HEK293 (cell line): ENCODE data around the gene TBK1.

ENCODE experiments used
- CTCF ChIA-PET: fragments of 350-600 bp; formaldehyde crosslinking; extraction: SDS; loops from one replicate; lab custom pipeline; 2021; ENCODE audit warnings: antibody characterized with exemption; lab: Yijun Ruan, JAX
- POLR2A ChIA-PET: fragments of 300-600 bp; formaldehyde crosslinking; extraction: SDS; loops from one replicate; lab custom pipeline; 2020; ENCODE audit warnings: antibody characterized with exemption, inconsistent platforms; lab: Yijun Ruan, JAX
- H3K27ac ChIP-seq: fragments of 200-500 bp; sonication (Bioruptor generic); 2 replicates; pipeline ENCODE4 v1.5.1; 2014; ENCODE audit warnings: low read depth, low read length, control low read depth, inconsistent platforms; ENCODE audit errors: extremely low read depth
- H3K36me3 ChIP-seq, 2 experiments: fragments of 200-500 bp in 1 of 2; sonication (Bioruptor generic) in 1 of 2; 1 replicate in 1 of 2; 2 replicates in 1 of 2; pipeline ENCODE4 v1.5.1; 2014 to 2017; ENCODE audit warnings: inconsistent platforms in 2 of 2, low read length in 2 of 2; ENCODE audit not compliant: control insufficient read depth in 2 of 2, insufficient read depth in 1 of 2
- H3K4me1 ChIP-seq: fragments of 200-500 bp; sonication (Bioruptor generic); 2 replicates; pipeline ENCODE4 v1.5.1; 2014; ENCODE audit warnings: mild to moderate bottlenecking, low read length, inconsistent platforms; ENCODE audit not compliant: control insufficient read depth, insufficient read depth
- H3K4me3 ChIP-seq: 2 replicates; pipeline ENCODE4 v1.5.1; 2011; ENCODE audit warnings: low read depth, mild to moderate bottlenecking, control low read depth, low read length, moderate library complexity
- H3K9me3 ChIP-seq: fragments of 200-500 bp; sonication (Bioruptor generic); 2 replicates; pipeline ENCODE4 v1.5.1; 2014; ENCODE audit warnings: low read depth, low read length, inconsistent platforms; ENCODE audit not compliant: control insufficient read depth, insufficient read depth
- BCL11A ChIP-seq: fragments of 450-650 bp; formaldehyde crosslinking; IDR thresholded peaks from 2 replicates; pipeline ENCODE4 v1.5.1; 2016; ENCODE audit warnings: low read depth, missing biosample characterization, missing genetic modification characterization
- CTCF ChIP-seq: fragments of 450-650 bp; formaldehyde crosslinking; IDR thresholded peaks from 2 replicates; pipeline ENCODE4 v1.5.1; 2016; ENCODE audit warnings: missing biosample characterization, missing genetic modification characterization
- FEZF1 ChIP-seq: fragments of 450-650 bp; formaldehyde crosslinking; IDR thresholded peaks from 2 replicates; pipeline ENCODE4 v1.5.1; 2016; ENCODE audit warnings: missing biosample characterization, missing genetic modification characterization
- GLI4 ChIP-seq: fragments of 450-650 bp; formaldehyde crosslinking; IDR thresholded peaks from 2 replicates; pipeline ENCODE4 v1.5.1; 2016; ENCODE audit warnings: missing biosample characterization, missing genetic modification characterization
- MEIS1 ChIP-seq: sonication (generic); formaldehyde crosslinking; IDR thresholded peaks from 2 replicates; pipeline ENCODE4 v1.8.1; 2022; ENCODE audit warnings: missing genetic modification reagents, mild to moderate bottlenecking, borderline replicate concordance
- PRDM6 ChIP-seq: fragments of 450-650 bp; formaldehyde crosslinking; IDR thresholded peaks from 2 replicates; pipeline ENCODE4 v1.5.1; 2017; ENCODE audit warnings: missing biosample characterization, missing genetic modification characterization
- SP3 ChIP-seq: fragments of 450-650 bp; formaldehyde crosslinking; IDR thresholded peaks from 2 replicates; pipeline ENCODE4 v1.5.1; 2016; ENCODE audit warnings: missing biosample characterization, missing genetic modification characterization
- ZBTB11 ChIP-seq: fragments of 450-650 bp; formaldehyde crosslinking; conservative IDR thresholded peaks from 2 replicates; pipeline ENCODE4 v1.5.1; 2016; ENCODE audit warnings: low read depth, missing biosample characterization, missing genetic modification characterization
- ZBTB6 ChIP-seq: fragments of 450-650 bp; formaldehyde crosslinking; IDR thresholded peaks from 2 replicates; pipeline ENCODE4 v1.5.1; 2017; ENCODE audit warnings: missing biosample characterization, missing genetic modification characterization
- ZNF114 ChIP-seq: fragments of 450-650 bp; formaldehyde crosslinking; IDR thresholded peaks from 2 replicates; pipeline ENCODE4 v1.5.0; 2017; ENCODE audit warnings: missing biosample characterization, missing genetic modification characterization
- ZNF121 ChIP-seq: fragments of 450-650 bp; formaldehyde crosslinking; IDR thresholded peaks from 2 replicates; pipeline ENCODE4 v1.5.1; 2016; ENCODE audit warnings: missing biosample characterization, missing genetic modification characterization
- ZNF138 ChIP-seq: fragments of 450-650 bp; formaldehyde crosslinking; IDR thresholded peaks from 2 replicates; pipeline ENCODE4 v1.5.1; 2016; ENCODE audit warnings: missing biosample characterization, missing genetic modification characterization, borderline replicate concordance
- ZNF19 ChIP-seq: fragments of 450-650 bp; formaldehyde crosslinking; IDR thresholded peaks from 2 replicates; pipeline ENCODE4; 2016; ENCODE audit warnings: missing biosample characterization, missing genetic modification characterization, low read depth
- ZNF280C ChIP-seq: fragments of 450-650 bp; formaldehyde crosslinking; IDR thresholded peaks from 2 replicates; pipeline ENCODE4 v1.5.1; 2016; ENCODE audit warnings: missing biosample characterization, missing genetic modification characterization
- ZNF37A ChIP-seq: fragments of 450-650 bp; IDR thresholded peaks from 2 replicates; pipeline ENCODE4 v1.5.1; 2018; ENCODE audit warnings: missing biosample characterization, missing genetic modification characterization
- ZNF398 ChIP-seq: fragments of 450-650 bp; formaldehyde crosslinking; IDR thresholded peaks from 2 replicates; pipeline ENCODE4 v1.5.1; 2017; ENCODE audit warnings: missing biosample characterization, missing genetic modification characterization
- ZNF629 ChIP-seq: fragments of 450-650 bp; formaldehyde crosslinking; IDR thresholded peaks from 2 replicates; pipeline ENCODE4 v1.5.1; 2017; ENCODE audit warnings: missing biosample characterization, missing genetic modification characterization
- ZNF704 ChIP-seq: fragments of 450-650 bp; formaldehyde crosslinking; IDR thresholded peaks from 2 replicates; pipeline ENCODE4 v1.5.1; 2016; ENCODE audit warnings: missing biosample characterization, missing genetic modification characterization
- ZNF830 ChIP-seq: fragments of 450-650 bp; IDR thresholded peaks from 2 replicates; pipeline ENCODE4 v1.5.0; 2018; ENCODE audit warnings: missing biosample characterization, missing genetic modification characterization, low read depth, mild to moderate bottlenecking, moderate library complexity

Gene TBK1

GRCh38 chr12:64478661-64479060 lies 26.7 kb downstream of the TBK1 start:
- POLR2A ChIA-PET = no interaction called here
- Histone ChIP-seq H3K4me3 (no peak overlapping the region), H3K36me3 (peaks cover 59 to 75% of the 10 kb centered on the region in 2 experiments), H3K9me3 (no peaks in the 10 kb centered on the region), H3K27ac (no peak overlapping the region), H3K4me1 (no peaks in the 10 kb centered on the region)
- CTCF ChIA-PET = no interaction called here
- TF ChIP-seq ZNF37A (tag by site-specific recombination) = no peak
- no peak for TF ChIP-seq ZNF704 (tag by site-specific recombination)
- TF ChIP-seq ZNF398 (tag by site-specific recombination) = no peak
- 0 out of 2 replicates have a peak, but pooled peaks have one; percentile 22 for TF ChIP-seq PRDM6 (tag by site-specific recombination)

- Histone ChIP-seq H3K4me1 (no peaks in the 10 kb centered on the region), H3K36me3 (peaks cover 54 to 71% of the 10 kb centered on the region in 2 experiments), H3K4me3 (no peak overlapping the region), H3K9me3 (no peaks in the 10 kb centered on the region), H3K27ac (no peak overlapping the region)
- ChIA-PET CTCF (no interaction called here), POLR2A (no interaction called here)
- TF ChIP-seq MEIS1 (CRISPR knock-in tag) (no peak), ZNF121 (tag by site-specific recombination) (no peak), ZNF280C (no peak), SP3 (no peak), FEZF1 (tag by site-specific recombination) (no peak), ZNF138 (no peak), BCL11A (no peak), ZNF830 (no peak), ZNF19 (tag by site-specific recombination) (no peak), GLI4 (tag by site-specific recombination) (no peak), ZNF37A (tag by site-specific recombination) (no peak), CTCF (tag by site-specific recombination) (no peak), ZNF114 (tag by site-specific recombination) (no peak), ZNF629 (tag by site-specific recombination) (no peak), ZBTB11 (tag by site-specific recombination) (no peak), ZBTB6 (tag by site-specific recombination) (no peak)
Observed at GRCh38 chr12:64480148-64480547, 28.2 kb downstream of the TBK1 start.
